DMS79 treated with DMSO at 0.1 percent for 48 hours (cell line): ENCODE results near the gene CYP19A1.
"Not testable (repeated sequence)": the region's sequence is repeated elsewhere in the genome, so short reads cannot be mapped to it uniquely, and the experiment has no call there.

Experiments used
- DNase-seq: peaks from one replicate; lab custom pipeline; 2025; lab: John Stamatoyannopoulos, UW

CYP19A1 gene

GRCh38 chr15:51261113-51261512 is 77.3 kb downstream of the CYP19A1 start:
- not testable (repeated sequence) for DNase-seq

- DNase-seq: no peak
These were observed 78.2 kb downstream of the CYP19A1 start for GRCh38 chr15:51260202-51260601.

GRCh38 chr15:51255533-51255932 is 82.9 kb downstream of the CYP19A1 start:
- DNase-seq: no peak

- no peak for DNase-seq
These were observed 85.0 kb downstream of the CYP19A1 start for GRCh38 chr15:51253366-51253765.

- DNase-seq: no peak
These were observed 85.7 kb downstream of the CYP19A1 start for GRCh38 chr15:51252671-51253070.

GRCh38 chr15:51251556-51251955 is 86.8 kb downstream of the CYP19A1 start:
- DNase-seq: no peak

GRCh38 chr15:51250217-51251011 is 88.0 kb downstream of the CYP19A1 start:
- DNase-seq: no peak

GRCh38 chr15:51245628-51246027 is 92.8 kb downstream of the CYP19A1 start:
- no peak for DNase-seq

GRCh38 chr15:51244423-51244869 is 94.0 kb downstream of the CYP19A1 start:
- no peak for DNase-seq

- DNase-seq: no peak
These were observed 94.6 kb downstream of the CYP19A1 start for GRCh38 chr15:51243774-51244173.

GRCh38 chr15:51240066-51240465 is 98.3 kb downstream of the CYP19A1 start:
- DNase-seq: no peak

- no peak for DNase-seq
These were observed 100.6 kb downstream of the CYP19A1 start for GRCh38 chr15:51237816-51238215.

GRCh38 chr15:51234176-51234927 is 104.0 kb downstream of the CYP19A1 start:
- no peak for DNase-seq

- no peak for DNase-seq
These were observed 105.8 kb downstream of the CYP19A1 start for GRCh38 chr15:51232581-51232980.

- DNase-seq: no peak
These were observed 108.5 kb downstream of the CYP19A1 start for GRCh38 chr15:51229907-51230330.

- DNase-seq: no peak
These were observed 110.3 kb downstream of the CYP19A1 start for GRCh38 chr15:51227940-51228732.

GRCh38 chr15:51226576-51227210 is 111.7 kb downstream of the CYP19A1 start:
- no peak for DNase-seq

GRCh38 chr15:51224428-51224827 is 114.0 kb downstream of the CYP19A1 start:
- no peak for DNase-seq

GRCh38 chr15:51223771-51224229 is 114.6 kb downstream of the CYP19A1 start:
- no peak for DNase-seq

- no peak for DNase-seq
These were observed 120.0 kb downstream of the CYP19A1 start for GRCh38 chr15:51218299-51218938.

GRCh38 chr15:51212909-51213308 is 125.5 kb downstream of the CYP19A1 start:
- no peak for DNase-seq
